NCI-H1694 (cell line): ENCODE data around the gene TOMM40.
A peak's percentile ranks its signal among the peaks of the same experiment; 100 is the strongest.

Source experiments
- DNase-seq: peaks from one replicate; lab custom pipeline; 2025; lab: John Stamatoyannopoulos, UW

The TOMM40 gene

DNA sequence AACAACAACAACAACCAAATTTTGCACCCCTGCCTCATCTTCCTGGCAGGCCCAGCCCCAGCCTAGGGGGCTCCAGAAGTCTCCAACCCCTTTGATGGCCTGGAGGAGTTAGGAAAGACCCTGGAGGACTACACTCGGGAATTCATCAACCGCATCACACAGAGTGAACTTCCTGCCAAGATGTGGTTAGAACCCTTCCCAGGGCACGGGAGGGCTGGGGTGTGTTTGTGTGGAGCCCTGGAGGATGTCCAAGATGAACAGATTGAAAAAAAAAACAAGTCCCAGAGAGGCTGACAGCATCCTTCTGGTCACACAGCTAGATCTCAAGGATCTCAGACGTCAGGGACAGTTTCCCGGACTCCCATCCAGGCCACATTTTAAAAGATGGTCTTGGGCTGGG, 36.7 kb downstream of the TOMM40 start:
- no peak for DNase-seq

DNA sequence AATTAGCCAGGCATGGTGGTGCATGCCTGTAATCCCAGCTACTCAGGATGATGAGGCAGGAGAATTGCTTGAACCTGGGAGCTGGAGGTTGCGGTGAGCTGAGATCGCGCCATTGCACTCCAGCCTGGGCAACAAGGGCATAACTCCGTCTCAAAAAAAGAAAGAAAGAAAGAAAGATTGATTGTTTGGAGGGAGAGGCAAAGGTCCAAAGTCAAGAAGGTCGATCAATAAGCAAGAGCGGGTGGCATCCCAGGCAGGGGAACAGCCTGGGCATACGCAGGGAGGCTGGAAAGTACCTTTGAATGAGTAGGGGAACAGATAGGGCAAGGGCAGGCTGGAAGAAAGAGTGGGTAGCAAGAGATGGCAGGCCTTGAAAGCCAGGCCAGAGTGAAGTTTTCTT, 39.0 kb downstream of the TOMM40 start:
- no peak for DNase-seq

DNA sequence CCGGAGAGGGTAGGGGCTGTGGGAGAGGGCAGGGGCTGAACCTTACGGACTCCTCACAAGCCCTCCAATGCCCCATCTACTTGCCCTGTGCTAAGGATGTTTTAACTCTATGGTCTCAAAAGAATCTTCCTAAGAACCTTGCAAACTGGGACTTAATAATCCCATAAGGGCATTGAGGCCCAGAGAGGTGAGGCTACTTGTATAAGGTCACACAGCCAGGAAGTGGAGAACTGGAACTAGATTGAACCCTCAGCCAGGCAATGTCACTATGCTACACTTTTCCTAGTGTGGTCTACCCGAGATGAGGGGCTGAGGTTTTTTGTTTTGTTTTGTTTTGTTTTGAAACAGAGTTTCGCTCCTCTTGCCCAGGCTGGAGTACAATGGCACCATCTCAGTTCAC, 40.5 kb downstream of the TOMM40 start:
- DNase-seq = no peak

DNA sequence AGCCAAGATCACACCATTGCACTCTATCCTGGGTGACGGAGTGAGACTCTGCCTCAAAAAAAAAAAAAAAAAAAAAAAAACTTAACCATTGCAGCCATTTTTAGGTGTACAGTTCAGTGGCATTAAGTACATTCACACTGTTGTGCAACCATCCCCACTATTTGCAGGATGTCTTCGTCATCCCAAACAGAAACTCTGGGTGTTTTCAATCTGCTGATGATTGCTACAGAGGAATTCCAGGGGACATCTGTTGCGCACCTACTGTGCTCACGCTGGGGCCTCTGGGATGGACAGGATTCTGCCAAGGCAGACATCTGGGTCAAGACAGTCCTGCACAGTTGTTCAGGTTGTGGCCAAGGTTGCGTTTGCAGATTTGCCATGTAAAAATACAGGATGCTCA, 48.6 kb downstream of the TOMM40 start:
- no peak for DNase-seq

DNA sequence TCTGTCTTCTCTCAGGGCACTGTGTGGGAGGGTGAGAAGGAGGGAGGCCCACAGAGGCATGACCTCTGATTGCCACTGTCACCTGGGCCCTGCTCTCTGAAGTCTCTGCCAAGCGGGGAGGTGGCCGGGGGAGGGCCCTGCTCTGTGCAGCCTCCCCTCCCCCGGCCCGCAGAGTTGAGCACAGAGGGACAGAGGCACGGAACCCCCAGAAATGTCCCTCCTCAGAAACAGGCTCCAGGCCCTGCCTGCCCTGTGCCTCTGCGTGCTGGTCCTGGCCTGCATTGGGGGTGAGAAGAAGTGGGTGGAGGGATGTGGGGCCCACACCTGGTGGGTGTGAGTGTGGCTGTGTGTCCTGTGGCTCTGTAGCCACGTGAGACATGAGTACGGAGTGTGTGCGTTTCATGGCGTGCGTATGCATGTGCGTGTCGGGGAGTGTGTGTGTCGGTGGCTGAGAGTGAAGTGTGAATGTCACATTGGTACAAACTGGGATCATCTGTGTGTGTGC, 51.1 kb downstream of the TOMM40 start, which contains the start of gene APOC4:
Gene APOC4, plus strand, starts transcription at position 171 of the 505 bp plus-strand sequence. Its CDS starts 41 bp downstream, at position 212.
- DNase-seq = no peak

DNA sequence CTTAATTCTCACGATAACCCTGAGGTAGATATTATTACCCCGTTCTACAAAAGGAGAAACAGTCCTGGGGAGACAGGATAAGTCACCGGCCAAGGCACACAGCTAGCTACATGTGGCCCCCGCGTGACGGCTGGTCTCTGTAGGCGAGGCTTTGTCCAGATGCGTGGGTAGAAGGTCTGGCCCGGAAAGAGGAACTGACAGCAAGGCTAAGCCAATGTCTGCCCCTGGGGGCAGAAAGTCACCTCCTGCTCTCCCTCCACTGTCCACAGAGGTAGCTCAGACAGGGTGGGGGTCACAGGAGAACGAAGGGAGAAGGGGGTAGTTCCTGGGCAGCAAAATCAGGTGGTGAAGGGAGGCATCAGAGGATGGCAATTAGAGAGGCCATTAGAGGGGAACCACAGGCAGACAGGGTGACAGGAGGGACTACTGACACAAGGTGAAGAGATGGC, 52.8 kb downstream of the TOMM40 start:
- no peak for DNase-seq

DNA sequence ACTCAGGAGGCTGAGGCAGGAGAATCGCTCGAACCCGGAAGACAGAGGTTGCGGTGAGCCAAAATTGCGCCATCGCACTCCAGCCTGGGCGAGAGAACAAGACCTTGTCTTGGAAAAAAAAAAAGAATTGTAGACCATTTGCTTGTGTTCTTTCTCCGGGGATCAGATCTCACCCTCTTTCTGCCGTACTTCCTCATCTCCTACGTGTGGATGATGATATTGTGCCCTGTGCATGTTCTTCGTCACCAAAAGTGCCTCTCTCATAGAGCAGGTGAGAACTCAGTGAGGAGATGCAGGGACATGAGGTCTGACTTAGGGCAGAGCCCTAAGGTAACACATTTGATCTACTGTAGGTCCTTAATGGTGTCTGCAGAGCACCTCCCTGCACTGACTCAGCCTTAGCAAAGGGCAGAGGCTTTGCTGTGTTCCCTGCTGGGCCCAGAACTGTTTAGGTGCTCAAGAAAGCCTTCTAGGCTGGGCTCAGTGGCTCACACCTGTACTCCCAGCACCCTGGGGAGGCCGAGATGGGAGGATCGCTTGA, 56.1 kb downstream of the TOMM40 start:
- DNase-seq = no peak

DNA sequence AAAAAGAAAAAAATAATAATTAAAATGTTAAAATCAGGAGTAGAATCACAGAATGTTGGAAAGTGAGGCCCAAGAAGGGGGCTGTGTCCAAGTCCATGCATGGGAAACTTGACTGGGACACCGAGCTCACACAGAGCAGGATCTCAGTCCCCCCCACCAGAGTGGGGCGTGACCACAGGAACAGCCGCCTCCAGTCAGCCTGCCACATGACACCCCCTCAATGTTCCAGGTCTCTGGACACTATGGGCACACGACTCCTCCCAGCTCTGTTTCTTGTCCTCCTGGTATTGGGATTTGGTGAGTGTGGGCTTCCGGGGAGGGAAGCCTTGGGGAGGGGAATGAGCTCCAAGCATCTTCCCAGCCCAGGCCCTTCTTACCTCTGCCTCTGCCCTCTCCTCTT, 57.2 kb downstream of the TOMM40 start:
- DNase-seq = no peak

DNA sequence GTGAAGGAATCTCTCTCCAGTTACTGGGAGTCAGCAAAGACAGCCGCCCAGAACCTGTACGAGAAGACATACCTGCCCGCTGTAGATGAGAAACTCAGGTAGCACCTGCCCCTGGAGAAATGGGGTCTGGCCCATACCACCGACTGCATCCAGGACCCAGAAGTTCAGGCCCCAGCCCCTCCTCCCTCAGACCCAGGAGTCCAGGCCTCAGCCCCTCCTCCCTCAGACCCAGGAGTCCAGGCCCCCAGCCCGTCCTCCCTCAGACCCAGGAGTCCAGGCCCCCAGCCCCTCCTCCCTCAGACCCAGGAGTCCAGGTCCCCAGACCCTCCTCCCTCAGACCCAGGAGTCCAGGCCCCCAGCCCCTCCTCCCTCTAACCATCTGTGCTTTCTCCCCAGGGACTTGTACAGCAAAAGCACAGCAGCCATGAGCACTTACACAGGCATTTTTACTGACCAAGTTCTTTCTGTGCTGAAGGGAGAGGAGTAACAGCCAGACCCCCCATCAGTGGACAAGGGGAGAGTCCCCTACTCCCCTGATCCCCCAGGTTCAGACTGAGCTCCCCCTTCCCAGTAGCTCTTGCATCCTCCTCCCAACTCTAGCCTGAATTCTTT, 57.8 kb downstream of the TOMM40 start:
- peak; percentile 7 for DNase-seq

DNA sequence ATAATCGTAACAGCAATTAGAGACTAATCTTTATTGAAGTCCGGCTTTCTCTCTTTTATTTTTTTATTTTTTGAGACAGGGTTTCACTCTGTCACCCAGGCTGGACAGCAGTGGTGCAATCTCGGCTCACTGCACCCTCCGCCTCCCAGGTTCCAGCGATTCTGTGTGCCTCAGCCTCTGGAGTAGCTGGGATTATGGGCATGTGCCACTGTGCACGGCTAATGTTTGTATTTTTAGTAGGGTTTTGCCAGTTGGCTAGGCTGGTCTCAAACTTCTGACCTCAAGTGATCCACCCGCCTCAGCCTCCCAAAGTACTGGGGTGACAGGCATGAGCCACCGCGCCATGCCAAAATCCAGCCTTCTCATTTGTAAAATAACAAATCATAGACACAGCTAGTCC, 58.5 kb downstream of the TOMM40 start:
- no peak for DNase-seq

DNA sequence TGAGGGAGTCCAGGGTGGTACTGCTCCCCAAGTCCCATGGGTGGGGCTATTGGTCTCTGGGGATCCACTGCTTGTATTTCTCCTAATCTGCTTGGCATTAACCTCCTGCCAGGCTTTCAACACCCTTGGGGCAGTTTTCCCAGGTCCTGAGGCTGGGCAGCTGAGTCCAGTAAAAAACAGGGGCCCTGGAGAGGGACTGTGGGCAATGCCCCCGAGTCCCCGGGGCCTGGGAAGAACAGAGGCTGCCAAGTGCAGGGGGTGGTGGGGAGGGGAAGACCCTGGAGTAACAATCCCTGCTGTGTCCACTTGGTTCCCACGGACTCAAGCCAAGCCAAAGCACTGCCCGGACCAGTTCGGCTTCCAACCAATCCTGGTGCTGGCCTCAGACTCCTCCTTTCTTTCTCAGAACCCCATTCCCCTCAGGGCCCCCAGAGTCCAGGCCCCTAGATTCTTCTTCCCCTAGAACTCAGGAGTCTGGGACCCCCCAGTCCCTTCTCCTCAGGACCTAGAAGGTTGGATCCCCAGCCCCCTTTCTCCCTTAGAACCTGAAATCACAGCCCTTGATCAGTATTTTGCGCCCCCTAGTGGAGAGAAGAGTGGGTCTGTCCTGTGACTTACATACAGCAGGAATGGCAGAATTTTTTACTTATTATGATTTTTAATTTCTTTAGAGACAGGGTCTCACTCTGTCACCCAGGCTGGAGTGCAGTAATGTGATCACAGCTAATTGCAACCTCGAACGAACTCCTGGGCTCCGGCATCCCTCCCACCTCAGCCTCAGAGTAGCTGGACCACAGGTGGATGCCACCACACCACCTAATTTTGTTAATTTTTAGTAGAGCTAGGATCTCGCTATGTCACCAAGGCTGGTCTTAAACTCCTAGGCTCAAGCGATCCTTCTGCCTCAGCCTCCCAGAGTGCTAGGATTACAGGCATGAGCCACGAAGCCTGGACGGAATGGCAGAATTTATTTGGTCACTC, 60.4 kb downstream of the TOMM40 start:
- peak; percentile 89 for DNase-seq
